Measurements from ENCODE around the gene XRCC5.

GRCh38 chr2:216242365-216242764 lies 133.2 kb downstream of the XRCC5 start:
- TF ChIP-seq CTCF (conservative IDR thresholded peaks at IDR 0.05; ENCODE audit: low read depth, low read length) (no peak), EZH2 (IDR thresholded peaks at IDR 0.05; ENCODE audit: low read length, unreplicated experiment) (no peak), EZH2phosphoT487 (IDR thresholded peaks at IDR 0.05; ENCODE audit: borderline replicate concordance, low read length) (no peak)

Measured in PC-3 (cell line).